H1 (cell line): ENCODE results near the gene ZNF133. TPM values are rescaled to one million over a fixed set of nuclear protein-coding genes. Genes with fewer than 3 reads are reported as not detected.

Source experiments
- BRCA1 ChIP-seq: IDR thresholded peaks from 2 replicates; pipeline ENCODE4 v1.6.1; 2012; ENCODE audit warnings: low read depth, low read length, improper control_type of control experiment
- polyA plus RNA-seq, 7 experiments: library from polyadenylated mRNA; depleted of rRNA in 3 of 7; stranded (reverse) in 5 of 7; unstranded in 2 of 7; fragments of >200 nt in 5 of 7; fragments of 200-250 nt in 2 of 7; gene quantifications; 1 replicate in 5 of 7; 2 replicates in 1 of 7; 4 replicates in 1 of 7; pipeline versions ENCODE4 v1.2.1 to v1.2.3, GENCODE V29; 2011 to 2013; ENCODE audit warnings: missing spikeins in 2 of 7, mixed read lengths in 2 of 7
- total RNA-seq: library from RNA; stranded (reverse); fragmentation: NEBNext Ultra II Directional; extraction: Animal tissue kit (Norgen Biotek cat#: 25700); gene quantifications from 2 replicates; pipeline ENCODE4 v1.2.1, GENCODE V29; 2021

ZNF133 gene
- total and polyA plus RNA-seq, 2 of the 8 experiments (the other 6 are each of a cell fraction or from before 2014, with no cell fraction given), result 12.1 to 15.8 TPM

GRCh38 chr20:18255526-18255925 is 32.8 kb upstream of the ZNF133 start (continued):
- no peak for TF ChIP-seq BRCA1
